Nucleus accumbens (tissue), 56 donors: ENCODE measurements around the gene OR6C2.
"Not testable (repeated sequence)": the region's sequence is repeated elsewhere in the genome, so short reads cannot be mapped to it uniquely, and the experiment has no call there.

ENCODE experiments used
- DNase-seq, 56 donors: peaks; one replicate each; lab custom pipeline; 2025; lab: John Stamatoyannopoulos, UW

The OR6C2 gene

DNA sequence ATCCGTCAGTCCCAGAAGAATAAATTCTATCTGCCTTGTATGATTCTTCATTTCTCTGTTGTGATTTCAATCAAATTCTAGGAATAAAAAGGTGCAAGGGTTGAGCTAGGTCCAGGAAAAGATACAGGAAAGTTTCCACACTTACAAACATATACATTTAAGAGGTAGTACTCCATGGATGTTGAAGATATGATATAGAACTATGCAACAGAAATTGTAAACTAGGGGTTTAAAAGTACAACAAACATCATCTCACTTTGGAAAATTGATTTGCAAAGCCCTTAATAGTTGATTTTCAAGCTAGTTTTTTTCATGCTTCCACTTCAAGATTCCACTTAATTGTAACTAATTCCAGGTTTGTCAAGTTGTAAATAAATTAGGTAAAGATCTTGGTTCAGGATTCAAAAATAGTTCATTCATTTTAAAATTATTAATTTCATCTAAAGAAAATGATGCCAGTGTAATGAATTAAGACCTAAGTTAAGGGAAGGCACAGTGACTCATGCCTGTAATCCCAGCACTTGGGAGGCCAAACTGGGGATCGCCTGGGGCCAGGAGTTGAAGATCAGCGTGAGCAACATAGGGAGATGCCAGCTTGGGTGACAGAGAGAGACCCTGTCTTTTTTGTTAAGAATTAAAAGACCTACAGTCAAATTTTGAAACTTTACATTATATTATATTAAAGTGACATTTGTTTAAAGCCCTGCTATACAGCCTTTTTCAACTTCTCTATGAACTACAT is 26.4 kb downstream of the OR6C2 start, which contains the start of gene OR6C70:
OR6C70 (minus strand) TSS at position 51 of the 742 bp plus-strand sequence; CDS start at position 51, 0 bp downstream.
- no peak for DNase-seq

- no peak for DNase-seq
Measured at GRCh38 chr12:55472264-55472663, 28.4 kb downstream of the OR6C2 start.

GRCh38 chr12:55479136-55479535 is 35.3 kb downstream of the OR6C2 start:
- not testable (repeated sequence) for DNase-seq

- DNase-seq, result not testable (repeated sequence)
Measured at GRCh38 chr12:55484284-55484683, 40.4 kb downstream of the OR6C2 start.

- DNase-seq, result no peak
Measured at GRCh38 chr12:55492078-55492477, 48.2 kb downstream of the OR6C2 start, which contains the start of gene OR6C68. OR6C68 (plus strand) TSS chr12:55492378; CDS start chr12:55492378, 0 bp downstream.

DNA sequence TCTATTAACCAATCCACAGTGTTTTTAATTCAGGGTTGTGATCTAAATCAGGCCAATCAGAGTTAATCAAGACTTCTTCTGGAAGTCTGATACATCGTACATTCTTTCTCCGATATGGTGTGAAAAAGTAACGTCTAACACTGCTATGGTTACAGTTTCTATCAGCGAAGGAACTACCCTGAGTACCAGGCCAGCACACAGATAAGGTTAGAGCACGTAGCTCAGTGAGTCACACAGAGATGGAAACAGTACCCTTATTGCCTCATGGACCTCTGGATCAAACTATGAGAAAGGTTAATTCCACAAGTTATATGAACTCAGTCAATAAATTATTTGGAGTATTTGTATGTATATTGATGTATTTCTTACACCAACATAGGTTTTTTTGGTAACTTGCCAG is 51.6 kb downstream of the OR6C2 start:
- no peak for DNase-seq

- DNase-seq, result no peak
Measured at GRCh38 chr12:55499231-55499630, 55.4 kb downstream of the OR6C2 start.

GRCh38 chr12:55499810-55500252 is 56.0 kb downstream of the OR6C2 start:
- DNase-seq, result peak in 3 of 56 donors; percentile 4 to 38 (median 30)

DNA sequence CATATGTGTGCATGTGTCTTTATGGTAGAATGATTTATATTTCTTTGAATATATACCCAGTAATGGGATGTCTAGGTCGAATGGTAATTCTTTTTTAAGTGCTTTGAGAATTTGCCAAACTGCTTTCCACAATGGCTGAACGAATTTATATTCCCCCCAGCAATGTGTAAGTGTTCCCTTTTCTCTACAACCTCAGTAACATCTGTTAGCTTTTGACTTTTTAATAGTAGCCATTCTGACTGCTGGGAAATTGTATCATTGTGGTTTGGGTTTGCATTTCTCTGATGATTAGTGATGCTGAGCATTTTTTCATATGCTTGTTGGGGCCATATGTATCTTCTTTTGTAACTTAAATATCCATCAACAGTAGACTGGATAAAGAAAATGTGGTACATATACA is 57.7 kb downstream of the OR6C2 start:
- no peak for DNase-seq
